ENCODE data around the gene DYSF.

Gene DYSF

DNA sequence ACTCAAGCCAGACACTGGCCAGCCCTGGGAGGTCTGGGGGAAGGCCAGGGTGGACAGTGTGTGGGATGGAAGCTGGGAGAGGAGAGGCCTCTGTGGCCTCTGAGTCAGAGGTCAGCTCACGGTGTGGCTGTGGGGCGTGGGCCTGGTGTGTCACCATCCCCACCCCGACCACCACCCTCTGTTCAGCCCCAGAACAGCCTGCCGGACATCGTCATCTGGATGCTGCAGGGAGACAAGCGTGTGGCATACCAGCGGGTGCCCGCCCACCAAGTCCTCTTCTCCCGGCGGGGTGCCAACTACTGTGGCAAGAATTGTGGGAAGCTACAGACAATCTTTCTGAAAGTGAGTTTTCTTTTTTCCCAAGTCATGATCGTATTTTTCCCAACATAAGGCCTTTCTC lies 110.5 kb downstream of the DYSF start:
- TF ChIP-seq, protein P1, sequence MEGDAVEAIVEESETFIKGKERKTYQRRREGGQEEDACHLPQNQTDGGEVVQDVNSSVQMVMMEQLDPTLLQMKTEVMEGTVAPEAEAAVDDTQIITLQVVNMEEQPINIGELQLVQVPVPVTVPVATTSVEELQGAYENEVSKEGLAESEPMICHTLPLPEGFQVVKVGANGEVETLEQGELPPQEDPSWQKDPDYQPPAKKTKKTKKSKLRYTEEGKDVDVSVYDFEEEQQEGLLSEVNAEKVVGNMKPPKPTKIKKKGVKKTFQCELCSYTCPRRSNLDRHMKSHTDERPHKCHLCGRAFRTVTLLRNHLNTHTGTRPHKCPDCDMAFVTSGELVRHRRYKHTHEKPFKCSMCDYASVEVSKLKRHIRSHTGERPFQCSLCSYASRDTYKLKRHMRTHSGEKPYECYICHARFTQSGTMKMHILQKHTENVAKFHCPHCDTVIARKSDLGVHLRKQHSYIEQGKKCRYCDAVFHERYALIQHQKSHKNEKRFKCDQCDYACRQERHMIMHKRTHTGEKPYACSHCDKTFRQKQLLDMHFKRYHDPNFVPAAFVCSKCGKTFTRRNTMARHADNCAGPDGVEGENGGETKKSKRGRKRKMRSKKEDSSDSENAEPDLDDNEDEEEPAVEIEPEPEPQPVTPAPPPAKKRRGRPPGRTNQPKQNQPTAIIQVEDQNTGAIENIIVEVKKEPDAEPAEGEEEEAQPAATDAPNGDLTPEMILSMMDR (IDR thresholded peaks at IDR 0.05; ENCODE audit: low read depth, low read length, poor library complexity, severe bottlenecking): no peak
- TF ChIP-seq EZH2phosphoT487 (IDR thresholded peaks at IDR 0.05; ENCODE audit: borderline replicate concordance, low read length): no peak

GRCh38 chr2:71564361-71564760 lies 111.0 kb downstream of the DYSF start:
- no peaks in the 10 kb centered on the region for H4K20me1 ChIP-seq (ENCODE audit: control insufficient read depth, insufficient read depth, low read depth, low read length)
- TF ChIP-seq, protein P1 (IDR thresholded peaks at IDR 0.05; ENCODE audit: low read depth, low read length, poor library complexity, severe bottlenecking): no peak
- TF ChIP-seq EZH2phosphoT487 (IDR thresholded peaks at IDR 0.05; ENCODE audit: borderline replicate concordance, low read length): no peak
- no peak overlapping the region for H3K27ac ChIP-seq (ENCODE audit: low read depth, low read length)
- H3K4me1 ChIP-seq (ENCODE audit: control insufficient read depth, low read length): no peaks in the 10 kb centered on the region
- no peaks in the 10 kb centered on the region for H3K79me2 ChIP-seq (ENCODE audit: control insufficient read depth, low read length)
- no peaks in the 10 kb centered on the region for H3K27me3 ChIP-seq (ENCODE audit: control insufficient read depth, low read length)
- H3K4me3 ChIP-seq (ENCODE audit: low read length): no peak overlapping the region
- no peaks in the 10 kb centered on the region for H3K9me3 ChIP-seq (ENCODE audit: control insufficient read depth, insufficient read depth, low read length)
- no peaks in the 10 kb centered on the region for H3K36me3 ChIP-seq (ENCODE audit: control insufficient read depth, low read length)
- no peaks in the 10 kb centered on the region for H3F3A ChIP-seq (ENCODE audit: control insufficient read depth, insufficient read depth)
- no peaks in the 10 kb centered on the region for H3K9me2 ChIP-seq (replicated peaks; ENCODE audit: control insufficient read depth, low read length)
- no peak overlapping the region for H3K4me2 ChIP-seq (ENCODE audit: low read length)

More for the DNA sequence above, 110.5 kb downstream of the DYSF start:
- no peaks in the 10 kb centered on the region for H3K27me3 ChIP-seq (ENCODE audit: control insufficient read depth, low read length)
- H3K4me2 ChIP-seq (ENCODE audit: low read length): no peak overlapping the region
- H3K9me2 ChIP-seq (replicated peaks; ENCODE audit: control insufficient read depth, low read length): no peaks in the 10 kb centered on the region
- H4K20me1 ChIP-seq (ENCODE audit: control insufficient read depth, insufficient read depth, low read depth, low read length): no peaks in the 10 kb centered on the region
- no peaks in the 10 kb centered on the region for H3K4me1 ChIP-seq (ENCODE audit: control insufficient read depth, low read length)
- H3K79me2 ChIP-seq (ENCODE audit: control insufficient read depth, low read length): no peaks in the 10 kb centered on the region
- no peaks in the 10 kb centered on the region for H3K9me3 ChIP-seq (ENCODE audit: control insufficient read depth, insufficient read depth, low read length)
- H3K36me3 ChIP-seq (ENCODE audit: control insufficient read depth, low read length): no peaks in the 10 kb centered on the region
- no peak overlapping the region for H3K4me3 ChIP-seq (ENCODE audit: low read length)
- no peaks in the 10 kb centered on the region for H3F3A ChIP-seq (ENCODE audit: control insufficient read depth, insufficient read depth)
- H3K27ac ChIP-seq (ENCODE audit: low read depth, low read length): no peak overlapping the region

- Histone ChIP-seq H3K27ac (ENCODE audit: low read depth, low read length) (no peak overlapping the region), H3K9me3 (ENCODE audit: control insufficient read depth, insufficient read depth, low read length) (no peaks in the 10 kb centered on the region), H3K4me3 (ENCODE audit: low read length) (no peak overlapping the region), H4K20me1 (ENCODE audit: control insufficient read depth, insufficient read depth, low read depth, low read length) (no peaks in the 10 kb centered on the region), H3K36me3 (ENCODE audit: control insufficient read depth, low read length) (no peaks in the 10 kb centered on the region), H3K27me3 (ENCODE audit: control insufficient read depth, low read length) (no peaks in the 10 kb centered on the region), H3F3A (ENCODE audit: control insufficient read depth, insufficient read depth) (no peaks in the 10 kb centered on the region), H3K9me2 (replicated peaks; ENCODE audit: control insufficient read depth, low read length) (no peaks in the 10 kb centered on the region), H3K79me2 (ENCODE audit: control insufficient read depth, low read length) (no peaks in the 10 kb centered on the region), H3K4me1 (ENCODE audit: control insufficient read depth, low read length) (no peaks in the 10 kb centered on the region), H3K4me2 (ENCODE audit: low read length) (no peak overlapping the region)
- TF ChIP-seq EZH2phosphoT487 (IDR thresholded peaks at IDR 0.05; ENCODE audit: borderline replicate concordance, low read length): no peak
- TF ChIP-seq, protein P1 (IDR thresholded peaks at IDR 0.05; ENCODE audit: low read depth, low read length, poor library complexity, severe bottlenecking): no peak
These were observed 111.4 kb downstream of the DYSF start for GRCh38 chr2:71564790-71565189.
